Esophagus muscularis mucosa (tissue), 3 donors: Measurements from ENCODE around the gene ITPR3.

Experiments used
- CTCF ChIP-seq, 3 experiments: fragments of 200-600 bp in 2 of 3; fragments of 450-650 bp in 1 of 3; sonication (generic) in 2 of 3; IDR thresholded peaks; one replicate each; pipeline ENCODE4 v1.5.1; 2017 to 2019; ENCODE audit warnings: antibody characterized with exemption in 3 of 3, mild to moderate bottlenecking in 2 of 3, moderate library complexity in 1 of 3
- EP300 ChIP-seq: sonication (generic); formaldehyde crosslinking; IDR thresholded peaks from one replicate; pipeline ENCODE4 v1.6.1; 2017; ENCODE audit warnings: antibody characterized with exemption

- TF ChIP-seq CTCF (IDR thresholded peaks at IDR 0.05) (no peak), EP300 (no peak)
These were observed 102.4 kb downstream of the ITPR3 start for GRCh38 chr6:33723371-33724085.
